ENCODE measurements around the gene TPRG1L.

The TPRG1L gene

DNA sequence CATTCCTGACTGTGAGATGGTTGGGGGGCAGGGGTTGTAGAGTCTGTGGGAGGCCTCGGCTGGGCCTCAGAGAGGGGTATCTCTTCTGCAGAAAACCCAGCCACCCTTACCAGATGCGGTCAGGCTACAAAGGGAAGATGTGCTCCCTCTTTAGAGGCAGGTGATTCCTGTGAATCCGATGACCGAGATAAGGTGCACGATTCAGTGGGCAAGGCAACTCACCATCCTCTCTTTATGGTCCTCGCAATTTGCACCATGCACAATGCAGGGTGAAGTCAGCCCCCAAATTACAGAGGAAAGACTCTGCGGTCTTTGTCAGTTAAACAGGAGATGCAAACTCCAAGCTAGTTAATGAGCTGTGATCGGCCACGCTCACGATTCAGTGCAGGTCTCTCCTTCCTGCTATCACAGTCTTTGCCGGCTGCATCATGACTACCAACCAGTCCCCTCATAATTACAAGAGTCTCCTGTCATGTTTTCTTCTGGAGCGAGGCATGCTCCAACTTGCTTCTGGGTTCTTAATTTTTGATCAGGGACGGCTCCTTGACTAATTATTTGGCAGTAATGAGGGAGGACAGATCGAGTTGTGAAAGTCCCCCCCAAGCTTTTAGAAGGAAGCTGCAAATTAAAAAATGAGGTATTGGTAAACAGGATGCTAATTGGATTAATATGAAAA is 40.0 kb downstream of the TPRG1L start:
- no peak for DNase-seq (ENCODE audit: low read depth)

- no peak for DNase-seq (ENCODE audit: low read depth)
Measured at GRCh38 chr1:3668148-3668547, 43.3 kb downstream of the TPRG1L start.

DNA sequence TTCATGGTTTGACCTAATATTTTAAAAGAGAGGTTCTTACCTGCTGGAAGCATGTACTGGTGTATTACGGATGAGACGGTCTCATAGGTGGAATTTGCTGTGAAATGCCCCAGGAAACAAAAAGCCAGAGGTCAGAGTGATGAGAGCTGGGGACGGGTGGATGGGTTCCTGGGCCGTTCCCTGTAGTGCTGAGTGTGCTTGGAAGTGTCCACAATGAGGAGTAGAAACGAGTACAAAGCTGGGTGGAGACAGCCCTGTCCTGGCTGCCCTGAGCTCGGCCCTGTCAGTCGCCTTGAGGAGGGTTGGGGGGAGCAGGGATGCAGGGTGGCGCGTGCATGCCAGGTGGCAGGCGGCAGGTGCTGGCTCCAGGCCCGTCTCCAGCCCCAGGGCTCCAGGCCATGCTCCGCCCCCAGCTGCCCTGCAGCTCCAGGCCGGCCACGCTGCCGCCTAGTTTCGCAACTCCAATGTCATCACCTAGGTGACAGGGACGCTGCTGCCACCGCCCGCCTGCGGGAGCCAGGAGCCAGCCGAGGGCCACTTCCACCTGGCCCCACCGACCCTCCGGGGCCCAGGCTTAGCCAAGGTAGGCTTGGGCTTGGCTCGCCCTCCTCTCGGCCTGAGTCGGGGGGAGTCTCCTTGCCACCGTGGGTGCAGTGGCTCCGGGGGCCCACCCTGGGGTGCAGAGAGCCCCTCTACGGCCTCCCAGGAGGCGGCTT is 43.9 kb downstream of the TPRG1L start:
- DNase-seq (ENCODE audit: low read depth) = no peak

- no peak for DNase-seq (ENCODE audit: low read depth)
Measured at GRCh38 chr1:3669421-3669821, 44.6 kb downstream of the TPRG1L start.

GRCh38 chr1:3669971-3670431 is 45.2 kb downstream of the TPRG1L start:
- DNase-seq (ENCODE audit: low read depth) = no peak

GRCh38 chr1:3670823-3671265 is 46.0 kb downstream of the TPRG1L start:
- DNase-seq (ENCODE audit: low read depth) = no peak

- no peak for DNase-seq (ENCODE audit: low read depth)
Measured at GRCh38 chr1:3671371-3672180, 46.8 kb downstream of the TPRG1L start.

DNA sequence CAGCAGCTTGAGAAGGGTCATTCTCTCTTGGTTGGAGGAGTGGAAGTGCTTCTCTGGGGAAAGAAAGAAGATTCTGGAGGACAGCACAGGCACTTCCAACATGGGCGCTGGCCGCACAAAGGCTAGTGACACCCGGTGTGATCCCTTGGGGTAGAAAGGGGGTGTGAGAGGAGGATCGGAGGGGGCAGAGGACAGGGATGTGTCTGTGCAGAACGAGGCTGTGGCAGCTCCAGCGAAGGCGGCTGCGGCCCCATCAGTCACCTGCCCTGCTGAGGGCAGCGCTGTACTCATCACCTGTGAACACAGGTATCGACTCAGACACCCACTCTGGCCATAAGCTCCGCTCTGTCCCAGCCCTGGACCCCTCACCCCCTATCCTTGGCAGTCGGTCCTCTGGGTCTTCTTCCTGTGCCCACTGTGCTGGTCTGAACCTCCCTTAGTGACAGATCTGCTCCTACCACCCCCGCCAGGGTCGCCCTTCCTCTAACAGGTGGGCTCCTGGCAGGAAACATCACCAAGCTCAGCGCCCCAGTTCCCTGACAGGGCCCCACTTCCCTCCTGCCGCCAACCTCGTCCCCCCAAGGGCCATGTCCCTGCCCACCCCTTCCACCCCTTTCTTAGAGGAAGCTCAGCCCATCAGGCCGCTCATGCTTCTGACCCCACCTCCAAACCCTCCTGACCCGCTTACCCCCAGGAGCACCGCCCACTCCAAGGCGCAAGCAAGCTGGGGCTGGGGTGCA is 47.6 kb downstream of the TPRG1L start:
- DNase-seq (ENCODE audit: low read depth) = no peak

DNA sequence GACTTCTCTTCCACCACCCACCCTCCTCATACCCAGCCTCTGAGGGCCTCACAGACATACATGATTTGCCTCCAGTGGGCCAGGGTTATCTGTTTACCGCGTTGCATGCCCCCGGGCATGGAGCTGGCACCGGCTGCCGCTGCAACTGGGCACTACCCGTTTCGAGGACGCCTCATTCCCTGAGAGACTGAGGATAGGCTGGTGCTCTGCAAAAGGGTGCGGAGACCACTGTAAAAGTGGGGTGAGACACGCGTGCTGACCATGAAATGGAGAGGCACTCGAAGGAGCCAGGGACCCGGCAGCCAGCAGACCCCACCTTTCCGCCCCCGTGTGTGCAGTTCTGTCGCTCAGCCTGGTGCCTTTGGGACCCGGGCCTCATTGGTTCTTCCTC is 48.2 kb downstream of the TPRG1L start:
- no peak for DNase-seq (ENCODE audit: low read depth)

- no peak for DNase-seq (ENCODE audit: low read depth)
Measured at GRCh38 chr1:3673381-3674099, 48.7 kb downstream of the TPRG1L start.

DNA sequence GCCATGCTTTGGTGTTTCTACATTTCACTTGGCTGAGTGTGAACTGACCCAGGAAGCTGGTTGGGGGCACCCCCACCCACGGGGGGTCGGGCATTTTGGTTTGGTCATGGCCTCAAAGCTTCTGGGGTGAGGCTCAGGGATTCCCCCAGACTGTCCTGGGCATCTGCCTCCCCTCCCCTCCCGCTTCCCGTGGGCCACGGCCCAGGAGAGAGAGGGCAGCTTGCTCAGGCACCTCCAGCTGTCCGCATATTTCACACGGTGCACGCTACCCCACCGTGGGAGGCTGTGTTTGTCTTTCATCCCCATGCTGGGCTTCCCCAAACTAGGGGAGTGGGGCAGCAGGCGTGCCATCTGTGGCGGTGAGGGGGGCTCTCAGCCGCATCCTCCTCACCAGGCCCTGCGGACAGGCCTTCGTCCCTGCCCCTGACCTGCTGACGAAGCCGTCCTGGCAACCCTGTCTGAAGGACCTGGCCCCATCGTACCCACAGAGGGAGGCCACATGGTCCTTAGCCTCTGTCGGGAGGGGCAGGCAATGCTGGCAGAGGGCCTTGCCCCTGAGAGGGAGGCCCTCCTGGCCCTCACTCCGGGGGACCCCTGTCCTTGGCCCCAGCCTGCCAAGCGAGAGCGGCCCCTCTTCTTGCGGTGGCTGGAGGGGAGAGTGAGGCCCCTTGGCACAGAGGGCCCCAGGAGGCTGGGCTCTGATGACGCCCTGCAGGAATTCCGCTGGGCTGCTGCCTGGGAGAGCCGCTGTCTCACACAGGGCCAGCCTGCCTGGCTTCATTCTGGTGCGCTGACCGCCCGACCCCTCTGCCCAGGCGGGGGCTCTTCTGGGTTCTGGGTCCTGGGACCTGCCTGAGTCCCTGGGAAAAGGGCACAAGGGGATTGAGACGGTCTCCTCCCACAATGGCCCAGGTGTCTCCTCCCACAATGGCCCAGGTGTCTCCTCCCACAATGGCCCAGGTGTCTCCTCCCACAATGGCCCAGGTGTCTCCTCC is 49.6 kb downstream of the TPRG1L start:
- DNase-seq (ENCODE audit: low read depth) = no peak

DNA sequence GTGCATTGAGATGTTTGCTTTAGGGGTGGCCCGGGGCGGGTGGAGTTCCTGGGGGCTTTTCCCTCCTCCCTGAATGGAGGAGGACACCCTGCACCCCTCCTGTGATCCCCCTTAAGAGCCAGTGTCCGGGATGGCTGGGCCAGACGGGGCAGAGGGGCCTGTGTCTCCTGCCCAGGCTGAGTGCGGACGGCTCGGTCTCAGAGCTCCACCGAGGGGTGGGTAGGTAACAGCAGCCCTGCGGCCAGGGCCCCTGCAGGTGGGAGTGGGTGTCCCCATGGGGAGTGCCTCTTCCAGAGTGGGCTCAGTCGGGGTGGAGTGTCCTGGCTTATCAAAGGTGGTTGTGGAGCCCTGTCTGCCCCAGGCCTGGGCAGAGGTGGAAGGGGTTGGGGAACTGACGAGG is 50.6 kb downstream of the TPRG1L start:
- no peak for DNase-seq (ENCODE audit: low read depth)

- DNase-seq (ENCODE audit: low read depth) = no peak
Measured at GRCh38 chr1:3676581-3677470, 52.0 kb downstream of the TPRG1L start.

DNA sequence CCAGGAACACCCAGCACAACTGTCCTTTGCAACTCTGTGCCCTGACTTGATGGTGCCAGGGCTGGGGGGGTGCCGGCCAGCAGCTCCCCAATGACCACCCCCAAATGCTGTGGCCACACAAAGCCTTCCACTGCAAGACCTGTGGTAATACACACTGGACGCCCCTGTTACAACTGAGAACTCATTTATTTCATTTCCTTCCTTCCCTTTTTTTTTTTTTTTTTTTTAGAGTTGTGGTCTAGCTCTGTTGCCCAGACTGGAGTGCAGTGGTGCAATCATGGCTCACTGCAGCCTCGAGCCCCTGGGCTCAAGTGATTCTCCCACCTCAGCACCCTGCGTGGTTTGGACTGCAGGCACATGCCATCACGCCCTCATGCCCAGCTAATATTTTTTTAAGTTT is 52.7 kb downstream of the TPRG1L start:
- DNase-seq (ENCODE audit: low read depth) = no peak

DNA sequence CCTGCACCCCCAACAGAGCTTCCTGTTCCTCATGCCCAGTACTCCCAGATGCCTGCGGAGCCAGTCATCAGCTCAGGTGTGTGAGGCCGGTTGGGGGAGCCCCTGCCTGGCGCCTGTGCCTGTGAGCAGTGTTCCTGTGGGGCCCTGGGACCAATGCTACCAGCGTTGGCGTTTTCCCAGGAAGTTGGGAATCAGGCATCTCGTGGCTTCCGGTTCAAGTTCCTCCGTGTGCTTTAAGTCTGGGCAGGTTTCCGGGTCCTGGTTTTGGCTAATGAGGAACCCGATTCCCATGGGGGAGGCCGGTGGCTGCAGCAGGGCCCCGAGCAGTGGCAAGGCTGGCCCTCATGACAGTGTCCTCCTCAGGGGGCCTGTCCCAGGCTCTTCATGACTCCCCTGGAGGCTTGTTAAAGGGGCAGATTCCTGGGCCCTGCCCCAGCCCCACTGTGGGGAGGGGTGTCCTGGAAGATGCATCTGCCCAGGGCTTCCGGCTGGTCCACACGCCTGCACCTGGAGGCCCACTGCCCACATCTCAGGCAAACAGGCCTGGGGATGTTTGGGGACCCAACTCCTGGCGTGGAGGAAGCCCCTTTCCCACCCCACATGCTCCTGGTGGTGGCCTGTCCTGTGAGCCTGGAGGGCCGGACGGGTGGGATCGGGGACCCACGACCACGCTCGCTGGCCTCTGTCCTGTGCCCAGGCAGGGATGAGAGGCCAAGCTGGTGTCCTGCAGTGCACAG is 53.7 kb downstream of the TPRG1L start:
- DNase-seq (ENCODE audit: low read depth) = no peak

- DNase-seq (ENCODE audit: low read depth) = no peak
Measured at GRCh38 chr1:3679098-3679555, 54.3 kb downstream of the TPRG1L start.

Data from stromal cell of bone marrow (primary cell).